Parathyroid adenoma (tissue), 2 donors: ENCODE data around the gene ABHD12.
"Not testable (repeated sequence)": the region's sequence is repeated elsewhere in the genome, so short reads cannot be mapped to it uniquely, and the experiment has no call there.

Experiments
- H2AFZ ChIP-seq: fragments of 300-600 bp; sonication (generic); one replicate; pipeline ENCODE4 v1.7.0; 2017; ENCODE audit warnings: antibody characterized with exemption, mild to moderate bottlenecking
- H3K27ac ChIP-seq: fragments of 300-600 bp; sonication (generic); one replicate; pipeline ENCODE4 v1.7.0; 2017
- H3K27me3 ChIP-seq: fragments of 300-600 bp; sonication (generic); one replicate; pipeline ENCODE4 v1.7.0; 2017; ENCODE audit warnings: low read length; ENCODE audit not compliant: control insufficient read depth, insufficient read depth
- H3K36me3 ChIP-seq: fragments of 300-600 bp; sonication (generic); one replicate; pipeline ENCODE4 v1.7.0; 2017; ENCODE audit warnings: low read length; ENCODE audit not compliant: control insufficient read depth, insufficient read depth
- H3K4me1 ChIP-seq: fragments of 300-600 bp; sonication (generic); one replicate; pipeline ENCODE4 v1.7.0; 2017; ENCODE audit warnings: control low read depth
- H3K4me2 ChIP-seq: fragments of 300-600 bp; sonication (generic); one replicate; pipeline ENCODE4 v1.7.0; 2017; ENCODE audit warnings: low read length
- H3K4me3 ChIP-seq: fragments of 300-600 bp; sonication (generic); one replicate; pipeline ENCODE4 v1.7.0; 2017; ENCODE audit warnings: low read depth, low read length
- H3K79me2 ChIP-seq: fragments of 300-600 bp; sonication (generic); one replicate; pipeline ENCODE4 v1.7.0; 2017; ENCODE audit warnings: control low read depth
- H3K9ac ChIP-seq: fragments of 300-600 bp; sonication (generic); one replicate; pipeline ENCODE4 v1.7.0; 2017; ENCODE audit warnings: mild to moderate bottlenecking
- H3K9me3 ChIP-seq: fragments of 300-600 bp; sonication (generic); one replicate; pipeline ENCODE4 v1.7.0; 2017; ENCODE audit warnings: low read length; ENCODE audit not compliant: control insufficient read depth
- TF ChIP-seq, protein P1 (sequence below): fragments of 300-600 bp; sonication (generic); IDR thresholded peaks from one replicate; pipeline ENCODE4 v1.7.0; 2017; ENCODE audit warnings: antibody characterized with exemption, mild to moderate bottlenecking
- donor health status: primary hyperparathyroidism.

Gene ABHD12

DNA sequence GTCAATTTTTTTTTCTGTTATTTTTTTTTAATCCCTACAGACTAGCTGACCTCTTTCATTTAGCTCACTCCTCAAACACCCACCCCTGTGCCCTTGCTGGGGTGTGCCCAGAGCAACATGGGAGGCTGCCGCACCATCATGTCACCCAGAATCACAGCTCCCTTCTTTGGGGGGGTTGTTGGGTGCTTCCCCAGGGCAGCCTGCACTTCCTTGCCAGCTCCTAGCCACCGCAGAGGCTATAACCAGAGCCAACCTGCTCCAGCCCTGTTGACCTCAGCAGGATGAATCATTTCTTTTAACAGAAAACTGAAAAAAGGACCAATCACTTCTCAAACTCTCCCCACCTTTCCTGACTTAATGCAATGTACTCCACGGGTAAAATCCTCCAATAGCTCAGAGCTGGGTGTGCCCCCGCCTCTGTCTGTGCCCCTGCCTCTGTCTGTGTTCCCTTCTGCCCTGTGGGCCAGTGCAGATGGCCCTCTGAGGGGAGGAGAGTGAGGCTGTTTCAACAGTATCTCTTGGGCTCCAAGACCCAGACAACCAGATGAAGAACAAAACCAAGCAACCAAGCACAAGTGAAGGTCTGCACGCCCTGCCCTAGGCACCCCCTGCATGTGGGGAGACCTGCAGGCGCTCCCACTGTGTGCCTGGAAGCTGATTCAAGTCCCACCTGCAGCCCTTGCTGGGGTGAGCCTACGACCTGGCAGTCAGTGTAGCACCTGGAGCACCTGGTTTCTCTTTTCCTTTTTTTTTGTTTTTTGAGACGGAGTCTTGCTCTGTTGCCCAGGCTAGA, 75.0 kb downstream of the ABHD12 start:
- Histone ChIP-seq H3K36me3 (no peaks in the 10 kb centered on the region), H3K27ac (no peak overlapping the region), H2AFZ (no peak overlapping the region), H3K4me3 (no peak overlapping the region), H3K79me2 (peaks cover 5% of the 10 kb centered on the region), H3K9me3 (no peaks in the 10 kb centered on the region), H3K4me2 (no peak overlapping the region), H3K27me3 (no peaks in the 10 kb centered on the region), H3K4me1 (peaks cover 4% of the 10 kb centered on the region), H3K9ac (no peak overlapping the region)
- TF ChIP-seq, protein P1, sequence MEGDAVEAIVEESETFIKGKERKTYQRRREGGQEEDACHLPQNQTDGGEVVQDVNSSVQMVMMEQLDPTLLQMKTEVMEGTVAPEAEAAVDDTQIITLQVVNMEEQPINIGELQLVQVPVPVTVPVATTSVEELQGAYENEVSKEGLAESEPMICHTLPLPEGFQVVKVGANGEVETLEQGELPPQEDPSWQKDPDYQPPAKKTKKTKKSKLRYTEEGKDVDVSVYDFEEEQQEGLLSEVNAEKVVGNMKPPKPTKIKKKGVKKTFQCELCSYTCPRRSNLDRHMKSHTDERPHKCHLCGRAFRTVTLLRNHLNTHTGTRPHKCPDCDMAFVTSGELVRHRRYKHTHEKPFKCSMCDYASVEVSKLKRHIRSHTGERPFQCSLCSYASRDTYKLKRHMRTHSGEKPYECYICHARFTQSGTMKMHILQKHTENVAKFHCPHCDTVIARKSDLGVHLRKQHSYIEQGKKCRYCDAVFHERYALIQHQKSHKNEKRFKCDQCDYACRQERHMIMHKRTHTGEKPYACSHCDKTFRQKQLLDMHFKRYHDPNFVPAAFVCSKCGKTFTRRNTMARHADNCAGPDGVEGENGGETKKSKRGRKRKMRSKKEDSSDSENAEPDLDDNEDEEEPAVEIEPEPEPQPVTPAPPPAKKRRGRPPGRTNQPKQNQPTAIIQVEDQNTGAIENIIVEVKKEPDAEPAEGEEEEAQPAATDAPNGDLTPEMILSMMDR, result no peak

DNA sequence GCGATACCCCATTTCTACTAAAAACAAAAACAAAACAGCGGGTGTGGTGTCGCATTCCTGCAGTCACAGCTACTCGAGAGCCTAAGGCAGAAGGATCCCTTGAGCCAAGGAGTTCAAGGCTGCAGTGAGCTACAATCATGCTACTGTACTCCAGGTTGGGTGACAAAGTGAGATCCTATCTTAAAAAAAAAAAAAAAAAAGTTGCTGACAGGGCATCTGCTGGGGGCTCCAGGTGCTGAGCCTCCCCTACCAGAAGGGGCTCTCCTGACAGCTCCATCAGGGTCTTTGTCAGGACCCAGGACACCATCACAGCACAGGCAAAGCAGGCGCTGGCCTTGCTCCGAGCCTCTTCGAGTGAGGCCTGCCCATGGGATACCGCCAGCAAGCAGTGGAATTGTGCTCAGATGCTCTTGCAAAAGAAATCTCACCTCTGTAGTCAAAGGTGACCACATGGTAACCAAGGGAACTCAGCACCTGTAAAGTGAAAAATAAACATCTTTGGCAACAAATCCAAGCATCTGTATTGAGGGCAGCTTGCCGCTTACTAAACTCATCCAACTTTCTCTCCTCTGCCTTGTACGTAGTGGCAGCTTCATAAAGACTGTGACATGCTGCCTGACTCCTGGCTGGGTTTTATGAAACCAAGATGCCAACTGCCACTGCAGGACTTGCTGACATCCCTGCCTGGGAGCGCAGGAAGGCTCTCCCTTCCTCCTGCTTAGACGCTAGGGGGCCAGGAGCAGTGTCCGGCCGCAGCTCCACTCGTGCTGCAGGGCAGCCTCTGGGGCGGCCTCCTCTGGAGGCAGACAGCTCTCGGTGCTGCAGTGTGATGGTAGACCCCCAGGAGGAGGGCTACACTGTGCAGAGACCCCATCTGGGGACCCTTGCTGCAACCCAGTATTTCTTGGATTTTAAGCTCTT, 75.9 kb downstream of the ABHD12 start:
- H3K9ac ChIP-seq, result no peak overlapping the region
- H3K36me3 ChIP-seq, result no peaks in the 10 kb centered on the region
- H3K4me2 ChIP-seq, result no peak overlapping the region
- no peak overlapping the region for H3K27ac ChIP-seq
- H3K9me3 ChIP-seq, result no peaks in the 10 kb centered on the region
- H3K27me3 ChIP-seq, result no peaks in the 10 kb centered on the region
- H3K79me2 ChIP-seq, result no peaks in the 10 kb centered on the region
- H2AFZ ChIP-seq, result no peak overlapping the region
- peaks cover 11% of the 10 kb centered on the region for H3K4me1 ChIP-seq
- no peak overlapping the region for H3K4me3 ChIP-seq
- TF ChIP-seq, protein P1, result no peak

DNA sequence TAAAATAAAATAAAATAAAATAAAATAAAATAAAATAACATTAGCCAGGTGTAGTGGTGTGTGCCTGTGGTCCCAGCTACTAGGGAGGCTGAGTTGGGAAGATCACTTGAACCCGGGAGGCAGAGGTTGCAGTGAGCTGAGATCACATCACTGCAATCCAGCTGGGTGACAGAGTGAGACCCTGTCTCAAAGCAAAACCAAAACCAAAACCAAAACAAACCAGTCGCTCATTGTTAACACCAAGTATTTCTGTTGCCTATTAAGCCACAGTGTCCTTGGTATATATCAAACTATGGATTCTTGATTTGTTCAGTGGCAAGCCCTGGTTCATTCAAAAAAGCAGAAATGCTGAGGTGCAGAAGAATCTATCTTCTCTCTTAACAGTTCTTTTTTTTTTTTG, 77.0 kb downstream of the ABHD12 start:
- Histone ChIP-seq H3K27me3 (no peaks in the 10 kb centered on the region), H3K4me2 (no peak overlapping the region), H3K9ac (no peak overlapping the region), H3K36me3 (no peaks in the 10 kb centered on the region), H3K4me3 (no peak overlapping the region), H3K27ac (no peak overlapping the region), H3K4me1 (peaks cover 11% of the 10 kb centered on the region), H2AFZ (no peak overlapping the region), H3K79me2 (peaks cover 2% of the 10 kb centered on the region), H3K9me3 (no peaks in the 10 kb centered on the region)
- TF ChIP-seq, protein P1, result no peak

DNA sequence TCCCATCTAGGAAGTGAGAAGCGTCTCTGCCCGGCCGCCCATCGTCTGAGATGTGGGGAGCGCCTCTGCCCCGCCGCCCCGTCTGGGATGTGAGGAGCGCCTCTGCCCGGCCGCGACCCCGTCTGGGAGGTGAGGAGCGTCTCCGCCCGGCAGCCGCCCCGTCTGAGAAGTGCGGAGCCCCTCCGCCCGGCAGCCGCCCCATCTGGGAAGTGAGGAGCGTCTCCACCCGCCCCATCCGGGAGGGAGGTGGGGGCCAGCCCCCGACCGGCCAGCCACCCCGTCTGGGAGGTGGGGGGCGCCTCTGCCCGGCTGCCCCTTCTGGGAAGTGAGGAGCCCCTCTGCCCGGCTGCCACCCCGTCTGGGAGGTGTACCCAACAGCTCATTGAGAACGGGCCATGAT, 77.9 kb downstream of the ABHD12 start:
- H3K27ac ChIP-seq, H3K79me2 ChIP-seq, H3K36me3 ChIP-seq, H3K27me3 ChIP-seq, H3K4me2 ChIP-seq, H3K9ac ChIP-seq, H3K9me3 ChIP-seq, H3K4me3 ChIP-seq, H2AFZ ChIP-seq: not testable (repeated sequence)
- peaks cover 11% of the 10 kb centered on the region for H3K4me1 ChIP-seq
